K562 (cell line): ENCODE measurements around the gene SHISA3.

Source experiments
- EP300 ChIP-seq: IDR thresholded peaks from 2 replicates; pipeline ENCODE4 v1.6.1; 2012; ENCODE audit warnings: low read length, improper control_type of control experiment
- HDAC2 ChIP-seq: fragments of 450-650 bp; IDR thresholded peaks from 2 replicates; pipeline ENCODE4 v1.6.1; 2016; ENCODE audit warnings: mild to moderate bottlenecking
- NR4A1 ChIP-seq, 2 experiments: fragments of 250-450 bp in 1 of 2; fragments of 450-650 bp in 1 of 2; sonication (Bioruptor Pico) in 1 of 2; IDR thresholded peaks; 2 replicates each; pipeline versions ENCODE4 v1.4.0 to v1.6.1; 2016 to 2020; ENCODE audit warnings: mild to moderate bottlenecking in 2 of 2, missing compliant biosample characterization in 1 of 2, missing genetic modification characterization in 1 of 2, moderate library complexity in 1 of 2
- PTTG1 ChIP-seq: fragments of 450-650 bp; IDR thresholded peaks from 2 replicates; pipeline ENCODE4 v1.6.1; 2016; ENCODE audit warnings: low read depth, mild to moderate bottlenecking, missing genetic modification characterization, missing compliant biosample characterization
- SAP30 ChIP-seq: fragments of 200-600 bp; sonication (generic); IDR thresholded peaks from 2 replicates; pipeline ENCODE4 v1.6.1; 2012; ENCODE audit warnings: borderline replicate concordance, low read depth, mild to moderate bottlenecking, moderate library complexity, low read length, control low read depth, inconsistent platforms; ENCODE audit not compliant: insufficient read depth, poor library complexity, severe bottlenecking
- SP1 ChIP-seq: sonication (generic); formaldehyde crosslinking; IDR thresholded peaks from 2 replicates; pipeline ENCODE4 v1.8.1; 2022; ENCODE audit warnings: mild to moderate bottlenecking, missing genetic modification reagents
- TEAD2 ChIP-seq: fragments of 450-650 bp; IDR thresholded peaks from 2 replicates; pipeline ENCODE4 v1.6.1; 2016; ENCODE audit warnings: missing genetic modification characterization, control low read depth, missing compliant biosample characterization
- ZFP1 ChIP-seq: fragments of 450-650 bp; formaldehyde crosslinking; IDR thresholded peaks from 2 replicates; pipeline ENCODE4 v1.4.0; 2020; ENCODE audit warnings: mild to moderate bottlenecking, mixed read lengths
- ZFP36 ChIP-seq: fragments of 150-350 bp; IDR thresholded peaks from 2 replicates; pipeline ENCODE4 v1.6.1; 2018; ENCODE audit warnings: low read length, low read depth; ENCODE audit not compliant: partially characterized antibody
- ZNF280B ChIP-seq: fragments of 250-450 bp; sonication (Bioruptor Pico); IDR thresholded peaks from 2 replicates; pipeline ENCODE4 v1.5.1; 2021; ENCODE audit warnings: mild to moderate bottlenecking
- TF ChIP-seq, protein P1 (sequence below): fragments of 200-800 bp; sonication (Bioruptor generic); IDR thresholded peaks from 2 replicates; pipeline ENCODE4 v1.6.1; 2017; ENCODE audit warnings: missing genetic modification characterization, missing compliant biosample characterization

DNA sequence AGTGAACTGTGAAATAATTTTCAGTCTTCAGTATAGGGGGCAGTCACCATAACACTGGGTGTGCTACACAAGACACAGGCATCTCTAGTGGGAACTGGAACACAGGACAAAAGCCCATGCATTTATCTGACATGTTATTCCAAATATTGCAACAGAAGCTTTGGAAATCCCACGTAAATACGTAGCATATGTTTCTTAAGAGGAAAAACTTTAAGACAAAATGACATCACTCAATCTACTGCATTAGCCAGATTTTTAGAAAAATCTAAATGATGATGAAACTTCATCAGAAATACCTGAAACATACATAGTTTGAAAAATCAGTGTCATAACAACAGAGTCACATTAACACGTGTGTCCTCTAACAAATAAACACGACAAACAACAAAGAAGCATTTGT lies 14.5 kb downstream of the SHISA3 start:
- TF ChIP-seq SAP30 (no peak), TEAD2 (tag) (no peak), ZFP36 (no peak), PTTG1 (tag) (no peak), HDAC2 (no peak), NR4A1 (CRISPR knock-in tag; IDR thresholded peaks at IDR 0.05) (no peak), NR4A1 (tag; IDR thresholded peaks at IDR 0.05) (no peak), ZFP1 (no peak), ZNF280B (no peak), EP300 (no peak), SP1 (CRISPR knock-in tag) (no peak)
- TF ChIP-seq, protein P1, sequence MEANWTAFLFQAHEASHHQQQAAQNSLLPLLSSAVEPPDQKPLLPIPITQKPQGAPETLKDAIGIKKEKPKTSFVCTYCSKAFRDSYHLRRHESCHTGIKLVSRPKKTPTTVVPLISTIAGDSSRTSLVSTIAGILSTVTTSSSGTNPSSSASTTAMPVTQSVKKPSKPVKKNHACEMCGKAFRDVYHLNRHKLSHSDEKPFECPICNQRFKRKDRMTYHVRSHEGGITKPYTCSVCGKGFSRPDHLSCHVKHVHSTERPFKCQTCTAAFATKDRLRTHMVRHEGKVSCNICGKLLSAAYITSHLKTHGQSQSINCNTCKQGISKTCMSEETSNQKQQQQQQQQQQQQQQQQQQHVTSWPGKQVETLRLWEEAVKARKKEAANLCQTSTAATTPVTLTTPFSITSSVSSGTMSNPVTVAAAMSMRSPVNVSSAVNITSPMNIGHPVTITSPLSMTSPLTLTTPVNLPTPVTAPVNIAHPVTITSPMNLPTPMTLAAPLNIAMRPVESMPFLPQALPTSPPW (CRISPR knock-in tag): no peak
